Testis (tissue), 3 donors: ENCODE data around the gene PCDHGB6. TPM values are rescaled to one million over a fixed set of nuclear protein-coding genes. Genes with fewer than 3 reads are reported as not detected.

Source experiments
- DNase-seq: peaks from one replicate; pipeline ENCODE4 v3.0.0-alpha.2; 2019
- H3K27ac ChIP-seq, 2 donors: fragments of 200-600 bp; sonication (generic); one replicate each; pipeline ENCODE4 v1.5.1; 2019
- H3K27me3 ChIP-seq: fragments of 200-600 bp; sonication (generic); one replicate; pipeline ENCODE4 v1.5.1; 2019
- H3K36me3 ChIP-seq: fragments of 200-600 bp; sonication (generic); one replicate; pipeline ENCODE4 v1.5.1; 2017; ENCODE audit warnings: low read depth; ENCODE audit errors: missing control alignments
- H3K4me1 ChIP-seq: fragments of 200-600 bp; sonication (generic); one replicate; pipeline ENCODE4 v1.5.1; 2019
- H3K4me3 ChIP-seq, 2 donors: fragments of 200-600 bp; sonication (generic); one replicate each; pipeline ENCODE4 v1.5.1; 2017 to 2019
- H3K9me3 ChIP-seq: fragments of 200-600 bp; sonication (generic); one replicate; pipeline ENCODE4 v1.5.1; 2017
- CTCF ChIP-seq, 3 experiments: fragments of 450-650 bp in 2 of 3; fragments of 200-600 bp in 1 of 3; sonication (generic) in 1 of 3; IDR thresholded peaks; one replicate each; pipeline ENCODE4 v1.5.1; 2016 to 2019; ENCODE audit warnings: antibody characterized with exemption in 3 of 3, mild to moderate bottlenecking in 2 of 3, moderate library complexity in 1 of 3
- POLR2A ChIP-seq: fragments of 450-650 bp; IDR thresholded peaks from one replicate; pipeline ENCODE4 v1.6.1; 2017; ENCODE audit warnings: antibody characterized with exemption, mild to moderate bottlenecking, moderate library complexity
- WGBS, 2 donors: methylation state at CpG; one replicate each; pipeline ENCODE4 v1.1.5; 2018; 5-methylcytosine and 5-hydroxymethylcytosine counted together
- intact Hi-C: fragments of 100-400 bp; cut with DNase I; formaldehyde crosslinking; loops from one replicate; pipeline ENCODE4 v1.15.1; 2023; ENCODE audit warnings: low total_unique reads
- polyA plus RNA-seq: library from polyadenylated mRNA; stranded (reverse); fragments of 350-450 nt; fragmentation: Illumina TruSeq; extraction: RNeasy Lipid Tissue Mini Kit (QIAGEN cat#74804); gene quantifications from one replicate; pipeline ENCODE4 v1.2.3, GENCODE V29; 2014; ENCODE audit warnings: low read depth, low replicate concordance; ENCODE audit not compliant: insufficient read depth
- total RNA-seq, 2 donors: library from RNA; depleted of rRNA; stranded (reverse); fragments of >200 nt; gene quantifications; one replicate each; pipeline ENCODE4 v1.2.3, GENCODE V29; 2016

The PCDHGB6 gene
- total and polyA plus RNA-seq, 3 donors from 2014 or later, result 2.1 to 12.6 (median 9.9) TPM

- no peaks in the 10 kb centered on the region for H3K27me3 ChIP-seq
- H3K4me3 ChIP-seq, result no peak overlapping the region
- H3K27ac ChIP-seq, result no peak overlapping the region
- 58 to 76% methylated on average over 2 of the region's 2 CpGs for WGBS, 2 donors
- H3K4me1 ChIP-seq, result no peaks in the 10 kb centered on the region
- intact Hi-C loops, result no loop called here
- TF ChIP-seq CTCF (IDR thresholded peaks at IDR 0.05) (no peak), POLR2A (no peak)
- H3K36me3 ChIP-seq, result no peaks in the 10 kb centered on the region
- no peak for DNase-seq
- no peaks in the 10 kb centered on the region for H3K9me3 ChIP-seq
These were observed 26.2 kb downstream of the PCDHGB6 start for GRCh38 chr5:141434006-141434405.

DNA sequence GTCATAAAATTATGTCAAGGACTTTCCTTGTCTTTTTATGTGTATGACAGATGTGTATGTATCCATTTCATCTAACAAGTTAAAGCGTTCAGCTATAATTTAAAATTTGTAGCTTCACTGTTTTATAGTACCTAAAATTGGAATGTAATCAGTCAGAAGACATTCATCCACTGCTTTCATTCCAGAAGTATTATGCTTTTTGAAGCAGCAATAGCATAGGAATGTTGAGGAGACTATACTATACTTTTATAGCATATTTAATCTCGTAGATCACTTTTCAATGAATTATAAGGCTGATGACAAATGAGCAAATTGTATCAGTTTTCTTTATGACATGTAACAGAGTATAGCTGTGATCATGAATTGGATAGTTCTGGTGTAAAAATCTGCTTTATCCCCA lies 29.4 kb downstream of the PCDHGB6 start:
- H3K9me3 ChIP-seq, result no peaks in the 10 kb centered on the region
- no peak for DNase-seq
- no peak overlapping the region for H3K4me3 ChIP-seq
- no peak overlapping the region for H3K27ac ChIP-seq
- H3K27me3 ChIP-seq, result no peaks in the 10 kb centered on the region
- WGBS, 2 donors, result 83 to 86% methylated on average over 2 of the region's 2 CpGs
- TF ChIP-seq POLR2A (no peak), CTCF (IDR thresholded peaks at IDR 0.05) (no peak)
- no peaks in the 10 kb centered on the region for H3K36me3 ChIP-seq
- intact Hi-C loops, result no loop called here
- no peaks in the 10 kb centered on the region for H3K4me1 ChIP-seq

GRCh38 chr5:141439411-141440141 lies 31.8 kb downstream of the PCDHGB6 start:
- no peak for DNase-seq
- H3K4me3 ChIP-seq, result no peak overlapping the region
- no peaks in the 10 kb centered on the region for H3K4me1 ChIP-seq
- no peaks in the 10 kb centered on the region for H3K27me3 ChIP-seq
- WGBS, 2 donors, result 72 to 75% methylated on average over 10 of the region's 10 CpGs
- TF ChIP-seq POLR2A (no peak), CTCF (IDR thresholded peaks at IDR 0.05) (no peak)
- intact Hi-C loops, result no loop called here
- no peaks in the 10 kb centered on the region for H3K9me3 ChIP-seq
- H3K27ac ChIP-seq, result no peak overlapping the region
- no peaks in the 10 kb centered on the region for H3K36me3 ChIP-seq

- no peaks in the 10 kb centered on the region for H3K27me3 ChIP-seq
- no peak for DNase-seq
- intact Hi-C loops, result no loop called here
- no peaks in the 10 kb centered on the region for H3K9me3 ChIP-seq
- 90 to 94% methylated on average over 9 of the region's 9 CpGs for WGBS, 2 donors
- TF ChIP-seq POLR2A (no peak), CTCF (IDR thresholded peaks at IDR 0.05) (no peak)
- no peak overlapping the region for H3K4me3 ChIP-seq
- no peak overlapping the region for H3K27ac ChIP-seq
- H3K4me1 ChIP-seq, result no peaks in the 10 kb centered on the region
- no peaks in the 10 kb centered on the region for H3K36me3 ChIP-seq
These were observed 32.5 kb downstream of the PCDHGB6 start for GRCh38 chr5:141440341-141440740.

- Histone ChIP-seq H3K4me1 (no peaks in the 10 kb centered on the region), H3K27ac (no peak overlapping the region), H3K4me3 (no peak overlapping the region), H3K27me3 (no peaks in the 10 kb centered on the region), H3K36me3 (no peaks in the 10 kb centered on the region), H3K9me3 (no peaks in the 10 kb centered on the region)
- no peak for TF ChIP-seq POLR2A
- no peak for TF ChIP-seq CTCF (IDR thresholded peaks at IDR 0.05)
- WGBS, 2 donors, result 39 to 47% methylated on average over 15 to 41 of the region's 50 CpGs
- intact Hi-C loops, result no loop called here
- DNase-seq, result no peak
These were observed 33.9 kb downstream of the PCDHGB6 start for GRCh38 chr5:141441571-141442170.
